ENCODE measurements around the gene CSKMT. TPM values are rescaled to one million over a fixed set of nuclear protein-coding genes. Genes with fewer than 3 reads are reported as not detected.
A peak's percentile ranks its signal among the peaks of the same experiment; 100 is the strongest.

Gene CSKMT
- total RNA-seq, 4 donors from 2014 or later: 2.0 to 18.6 (median 7.3) TPM

DNA sequence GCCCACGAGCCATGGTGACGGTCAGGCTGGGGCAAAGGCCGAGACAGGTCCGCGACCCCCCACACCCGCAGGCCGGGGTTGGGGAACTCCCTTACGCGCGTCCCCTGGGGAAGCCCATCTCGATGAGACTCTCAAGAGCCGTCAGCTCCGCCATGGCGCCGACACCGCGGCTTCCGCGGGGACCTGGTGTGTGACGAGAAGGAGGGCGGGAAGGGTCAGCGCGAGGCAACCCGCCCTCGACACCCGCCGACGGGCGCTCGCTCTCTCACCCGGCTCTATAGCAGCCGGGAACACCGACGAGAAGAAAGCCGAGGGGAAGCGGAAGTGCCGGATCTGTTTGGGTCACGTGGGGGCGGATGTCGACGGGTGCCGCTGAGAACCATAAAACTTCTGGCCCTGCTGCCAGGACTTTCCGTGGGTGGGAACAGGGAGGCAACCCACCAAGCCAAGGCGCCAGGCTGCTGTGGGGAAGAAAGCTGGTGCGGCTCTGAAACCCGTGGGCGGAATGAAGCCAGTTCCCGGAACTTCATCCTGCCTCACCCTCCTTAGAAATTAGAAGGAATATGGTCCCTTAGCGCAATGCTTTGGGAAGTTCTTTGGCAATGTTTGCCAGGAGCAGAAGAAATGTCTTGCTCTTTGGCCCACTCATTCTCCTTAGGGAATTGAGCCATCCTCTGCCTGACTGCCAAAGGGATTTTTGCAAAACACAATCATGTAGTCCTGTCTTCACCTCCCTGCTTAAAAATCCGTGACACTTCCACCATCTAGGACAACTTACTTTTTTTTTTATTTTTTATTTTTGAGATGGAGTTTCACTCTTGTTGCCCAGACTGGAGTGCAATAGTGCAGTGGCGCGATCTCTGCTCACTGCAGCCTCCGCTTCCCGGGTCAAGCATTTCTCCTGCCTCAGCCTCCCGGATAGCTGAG is 13.9 kb downstream of the CSKMT start, which contains the start of gene UBXN1:
UBXN1 (minus strand) TSS at position 304 of the 927 bp plus-strand sequence; CDS start at position 154, 150 bp downstream.
- Histone ChIP-seq H3K4me3 (peak within 1 kb of the TSS; percentile 94 to 97), H3K9me3 (no peaks in the 10 kb centered on the region), H3K27me3 (no peaks in the 10 kb centered on the region), H3K4me1 (peaks cover 0 to 53% (median 15%) of the 10 kb centered on the region in 3 donors), H3K27ac (peak within 1 kb of the TSS; percentile 81 to 93 (median 92)), H3K36me3 (peaks cover 0 to 41% of the 10 kb centered on the region in 2 donors)
- WGBS, 2 donors (ENCODE audit: low coverage in 1 of 2): 0 to 27% methylated on average over 1 to 8 of the region's 55 CpGs
- TF ChIP-seq POLR2AphosphoS5 (IDR thresholded peaks at IDR 0.05) (peak; percentile 91), POLR2A (IDR thresholded peaks at IDR 0.05) (peak; percentile 63 to 64), EP300 (IDR thresholded peaks at IDR 0.05) (no peak)
- ATAC-seq: peak; percentile 88

DNA sequence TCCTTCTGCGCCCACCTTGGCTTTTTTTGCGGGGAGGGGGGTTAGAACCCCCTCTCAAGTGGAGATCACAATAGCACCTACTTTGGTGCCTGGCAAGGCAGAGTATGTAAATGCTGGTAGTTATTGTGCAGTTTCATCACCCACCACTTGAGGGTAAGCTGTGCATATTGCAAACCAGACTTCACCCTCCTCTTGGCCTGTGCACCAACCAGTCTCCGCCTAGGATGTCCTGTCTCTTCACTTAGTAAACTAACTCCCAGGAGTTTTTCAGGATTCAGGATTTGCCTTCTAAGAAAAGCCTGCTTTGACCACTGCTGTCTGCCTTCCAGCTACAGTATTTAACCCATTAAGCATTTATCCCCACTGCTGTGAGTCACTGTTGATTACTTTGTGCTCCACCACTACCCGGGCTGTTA is 15.7 kb downstream of the CSKMT start:
- Histone ChIP-seq H3K4me1 (peaks cover 0 to 45% (median 15%) of the 10 kb centered on the region in 3 donors), H3K9me3 (no peaks in the 10 kb centered on the region), H3K36me3 (peaks cover 0 to 23% of the 10 kb centered on the region in 2 donors), H3K4me3 (no peak overlapping the region), H3K27ac (peak overlapping the region in 3 of 4 donors; percentile 64 to 93 (median 91)), H3K27me3 (no peaks in the 10 kb centered on the region)
- TF ChIP-seq POLR2AphosphoS5 (IDR thresholded peaks at IDR 0.05): no peak
- TF ChIP-seq POLR2A (IDR thresholded peaks at IDR 0.05): no peak
- TF ChIP-seq, protein P1, sequence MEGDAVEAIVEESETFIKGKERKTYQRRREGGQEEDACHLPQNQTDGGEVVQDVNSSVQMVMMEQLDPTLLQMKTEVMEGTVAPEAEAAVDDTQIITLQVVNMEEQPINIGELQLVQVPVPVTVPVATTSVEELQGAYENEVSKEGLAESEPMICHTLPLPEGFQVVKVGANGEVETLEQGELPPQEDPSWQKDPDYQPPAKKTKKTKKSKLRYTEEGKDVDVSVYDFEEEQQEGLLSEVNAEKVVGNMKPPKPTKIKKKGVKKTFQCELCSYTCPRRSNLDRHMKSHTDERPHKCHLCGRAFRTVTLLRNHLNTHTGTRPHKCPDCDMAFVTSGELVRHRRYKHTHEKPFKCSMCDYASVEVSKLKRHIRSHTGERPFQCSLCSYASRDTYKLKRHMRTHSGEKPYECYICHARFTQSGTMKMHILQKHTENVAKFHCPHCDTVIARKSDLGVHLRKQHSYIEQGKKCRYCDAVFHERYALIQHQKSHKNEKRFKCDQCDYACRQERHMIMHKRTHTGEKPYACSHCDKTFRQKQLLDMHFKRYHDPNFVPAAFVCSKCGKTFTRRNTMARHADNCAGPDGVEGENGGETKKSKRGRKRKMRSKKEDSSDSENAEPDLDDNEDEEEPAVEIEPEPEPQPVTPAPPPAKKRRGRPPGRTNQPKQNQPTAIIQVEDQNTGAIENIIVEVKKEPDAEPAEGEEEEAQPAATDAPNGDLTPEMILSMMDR (IDR thresholded peaks at IDR 0.05): peak in 3 of 4 experiments; percentile 53 to 57 (median 55)
- no peak for TF ChIP-seq EP300 (IDR thresholded peaks at IDR 0.05)
- peak; percentile 55 for ATAC-seq
- WGBS, 2 donors (ENCODE audit: low coverage in 1 of 2): 0 to 48% methylated on average over 1 to 4 of the region's 4 CpGs

DNA sequence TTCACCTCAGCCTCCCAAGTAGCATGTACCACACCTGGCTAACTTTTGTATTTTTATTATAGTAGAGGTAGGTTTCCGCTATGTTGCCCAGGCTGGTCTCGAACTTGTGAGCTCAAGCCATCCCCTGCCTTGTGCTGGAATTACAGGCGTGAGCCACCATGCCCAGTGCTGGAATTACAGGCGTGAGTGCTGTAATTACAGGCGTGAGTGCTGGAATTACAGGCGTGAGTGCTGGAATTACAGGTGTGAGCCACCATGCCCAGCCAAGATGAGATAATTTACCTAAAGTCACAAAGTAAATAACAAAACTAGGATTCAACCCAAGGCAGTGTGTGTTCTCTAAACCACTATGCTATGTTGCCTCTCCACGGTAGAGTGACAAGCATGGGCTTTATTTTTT is 17.4 kb downstream of the CSKMT start:
- Histone ChIP-seq H3K9me3 (no peaks in the 10 kb centered on the region), H3K4me3 (no peak overlapping the region), H3K27ac (no peak overlapping the region), H3K27me3 (peaks cover 8% of the 10 kb centered on the region), H3K36me3 (peaks cover 0 to 7% of the 10 kb centered on the region in 2 donors), H3K4me1 (peaks cover 0 to 36% (median 15%) of the 10 kb centered on the region in 3 donors)
- no peak for ATAC-seq
- TF ChIP-seq, protein P1 (IDR thresholded peaks at IDR 0.05): no peak
- TF ChIP-seq POLR2A (IDR thresholded peaks at IDR 0.05): no peak
- WGBS, 2 donors (ENCODE audit: low coverage in 1 of 2): 91 to 100% methylated on average over 1 to 6 of the region's 7 CpGs

DNA sequence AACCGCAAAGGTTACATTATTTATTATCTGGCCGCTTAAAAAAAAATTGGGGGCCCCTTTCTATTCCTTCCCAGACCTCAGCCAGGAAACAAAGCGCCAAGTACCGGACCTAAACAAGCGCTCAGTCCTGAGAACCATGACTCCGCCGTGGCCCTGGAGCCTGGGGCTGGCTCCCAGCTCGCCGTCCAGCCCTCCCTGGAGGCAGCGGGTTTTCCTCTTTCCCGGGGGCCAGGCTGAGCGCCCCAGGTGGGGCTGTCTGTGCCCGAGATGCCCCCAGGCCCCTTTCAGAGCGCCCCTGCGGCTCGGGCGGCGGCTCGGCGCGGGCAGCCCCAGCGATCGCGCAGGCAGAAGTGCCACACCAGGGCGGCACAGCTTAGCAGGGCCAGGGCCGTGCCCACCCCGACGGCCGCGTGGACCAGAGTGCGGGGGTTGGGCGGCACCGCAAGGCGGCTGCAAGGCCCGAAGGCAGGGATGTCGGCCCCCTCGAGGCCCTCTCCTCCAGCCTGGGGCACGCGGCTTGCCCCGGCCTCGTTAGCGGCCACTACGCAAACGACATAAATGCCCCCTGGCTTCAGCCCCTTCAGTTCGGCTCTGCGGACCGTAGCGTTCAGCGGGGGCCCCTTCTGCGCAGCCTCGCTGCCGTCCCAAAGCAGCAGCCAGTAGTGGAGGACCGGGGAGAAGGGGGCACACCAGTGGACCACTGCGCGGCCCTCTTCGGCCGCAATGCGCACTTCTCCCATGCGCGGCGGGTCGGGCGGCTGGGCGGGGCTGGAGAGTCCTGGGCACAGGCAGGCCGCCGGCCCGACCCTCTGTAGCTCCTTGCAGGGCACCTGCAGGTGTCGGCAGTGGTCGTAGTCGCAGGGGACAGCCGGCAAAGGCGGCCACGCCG is 22.6 kb downstream of the CSKMT start:
- peaks cover 0 to 31% (median 9%) of the 10 kb centered on the region in 3 donors for H3K4me1 ChIP-seq
- TF ChIP-seq EP300 (IDR thresholded peaks at IDR 0.05): no peak
- 12 to 64% methylated on average over 3 to 12 of the region's 74 CpGs for WGBS, 2 donors (ENCODE audit: low coverage in 1 of 2)
- no peak for ATAC-seq
- peak overlapping the region in 3 of 4 donors; percentile 61 to 77 (median 71) for H3K27ac ChIP-seq
- peak overlapping the region; percentile 2 to 47 for H3K4me3 ChIP-seq
- H3K27me3 ChIP-seq: peaks cover 18% of the 10 kb centered on the region
- no peaks in the 10 kb centered on the region for H3K9me3 ChIP-seq
- peaks cover 0 to 31% of the 10 kb centered on the region in 2 donors for H3K36me3 ChIP-seq

DNA sequence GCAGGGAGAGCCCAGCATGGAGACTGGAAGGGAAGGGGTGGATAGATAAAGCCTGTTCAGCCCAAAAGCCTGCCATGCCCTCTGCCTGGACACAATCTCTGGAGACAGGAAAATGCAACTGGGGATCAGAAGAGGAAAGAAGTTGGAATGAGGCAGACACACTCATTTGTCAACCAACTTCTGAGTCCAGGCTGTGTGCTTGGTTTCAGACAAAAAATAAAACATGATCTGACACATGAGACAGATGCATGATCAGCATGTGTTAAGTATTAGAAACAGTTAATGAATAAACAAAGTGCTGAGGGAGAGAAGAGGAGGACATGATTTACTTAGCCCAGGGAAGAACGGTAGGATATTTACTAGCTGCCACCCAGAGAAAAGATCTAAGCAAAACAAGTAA is 23.4 kb downstream of the CSKMT start:
- H3K36me3 ChIP-seq: peaks cover 0 to 38% of the 10 kb centered on the region in 2 donors
- TF ChIP-seq EP300 (IDR thresholded peaks at IDR 0.05) (no peak), POLR2A (IDR thresholded peaks at IDR 0.05) (no peak)
- TF ChIP-seq, protein P1 (IDR thresholded peaks at IDR 0.05): no peak
- H3K4me1 ChIP-seq: peaks cover 0 to 31% (median 9%) of the 10 kb centered on the region in 3 donors
- ATAC-seq: no peak
- peak overlapping the region in 3 of 4 donors; percentile 61 to 77 (median 71) for H3K27ac ChIP-seq
- H3K27me3 ChIP-seq: peaks cover 18% of the 10 kb centered on the region
- H3K4me3 ChIP-seq: peak overlapping the region; percentile 22 to 47
- 17 to 33% methylated on average over 1 of the region's 1 CpG for WGBS, 2 donors (ENCODE audit: low coverage in 1 of 2)
- no peaks in the 10 kb centered on the region for H3K9me3 ChIP-seq
